PC-9 (cell line): Measurements from ENCODE around the gene SRSF11.

Source experiments
- CTCF ChIP-seq: fragments of 200-600 bp; sonication (generic); conservative IDR thresholded peaks from 2 replicates; pipeline ENCODE4 v1.6.1; 2017; ENCODE audit warnings: mixed run types, antibody characterized with exemption, mild to moderate bottlenecking, moderate library complexity
- EZH2 ChIP-seq: fragments of 200-600 bp; sonication (generic); IDR thresholded peaks from 2 replicates; pipeline ENCODE4 v1.8.0; 2017; ENCODE audit warnings: antibody characterized with exemption, low read depth

GRCh38 chr1:70204600-70204999 lies 16.6 kb upstream of the SRSF11 start:
- no peak for TF ChIP-seq CTCF
- no peak for TF ChIP-seq EZH2
